ENCODE measurements around the gene MUCL3. TPM values are rescaled to one million over a fixed set of nuclear protein-coding genes. Genes with fewer than 3 reads are reported as not detected.

MUCL3 gene
- total and polyA plus RNA-seq, 2 of the 8 experiments (the other 6 are each of a cell fraction or from before 2014, with no cell fraction given): 0.15 to 0.37 TPM

GRCh38 chr6:30939473-30939872 lies 1.3 kb upstream of the MUCL3 start (continued):
- no peak for TF ChIP-seq KDM4A (IDR thresholded peaks at IDR 0.05; ENCODE audit: low read depth, low read length, severe bottlenecking)
- no peak for TF ChIP-seq SP2 (IDR thresholded peaks at IDR 0.05; ENCODE audit: low read length)
- TF ChIP-seq SUZ12 (IDR thresholded peaks at IDR 0.05; ENCODE audit: low read length): no peak
- no peak for TF ChIP-seq GABPA (IDR thresholded peaks at IDR 0.05; ENCODE audit: borderline replicate concordance, insufficient read depth, low read length)
- no peak for TF ChIP-seq CBX5 (IDR thresholded peaks at IDR 0.05; ENCODE audit: low read depth, low read length)
- no peak for TF ChIP-seq JUN (IDR thresholded peaks at IDR 0.05; ENCODE audit: low read depth, low read length)
- TF ChIP-seq RNF2 (IDR thresholded peaks at IDR 0.05; ENCODE audit: borderline replicate concordance, low read depth, low read length, missing control alignments, poor library complexity, severe bottlenecking): no peak
- no peak for TF ChIP-seq CHD7 (IDR thresholded peaks at IDR 0.05; ENCODE audit: insufficient replicate concordance, low read length)

Data from H1 (cell line).